PC-3 (cell line): ENCODE results near the gene ANXA9. TPM values are rescaled to one million over a fixed set of nuclear protein-coding genes. Genes with fewer than 3 reads are reported as not detected.
A peak's percentile ranks its signal among the peaks of the same experiment; 100 is the strongest.

ENCODE experiments used
- ATAC-seq: fragments of 200-7000 bp; cut with Tn5 transposase; 2 replicates; pipeline ENCODE4 v1.9.1; 2020; ENCODE audit warnings: mild to moderate bottlenecking, moderate library complexity
- BruUV-seq: library from RNA; stranded (reverse); fragments of 400-500 nt; replicated peaks from 2 replicates; lab custom pipeline; 2021; lab: Mats Ljungman, UMichigan
- CTCF ChIA-PET: fragments of 300-600 bp; sonication (Branson Sonifier 250); formaldehyde crosslinking; loops from one replicate; lab custom pipeline; 2022; ENCODE audit warnings: antibody characterized with exemption; lab: Charles Lee
- POLR2A ChIA-PET: fragments of 300-600 bp; sonication (Branson Sonifier 250); formaldehyde crosslinking; loops from one replicate; lab custom pipeline; 2022; ENCODE audit warnings: antibody characterized with exemption; ENCODE audit not compliant: unreplicated experiment; lab: Charles Lee
- DNase-seq: peaks from one replicate; pipeline ENCODE4 v3.0.0-alpha.2; 2015
- H2AFZ ChIP-seq: fragments of 300-600 bp; sonication (generic); 2 replicates; pipeline ENCODE4 v1.6.0; 2016; ENCODE audit warnings: antibody characterized with exemption, low read length
- H3F3A ChIP-seq: fragments of 300-600 bp; sonication (generic); one replicate; pipeline ENCODE4 v1.6.0; 2017; ENCODE audit warnings: antibody characterized with exemption, low read length, control low read depth, mild to moderate bottlenecking; ENCODE audit not compliant: unreplicated experiment
- H3K27ac ChIP-seq: fragments of 300-600 bp; sonication (generic); 2 replicates; pipeline ENCODE4 v1.5.1; 2016; ENCODE audit warnings: mild to moderate bottlenecking, low read length
- H3K27me3 ChIP-seq: fragments of 300-600 bp; sonication (generic); 2 replicates; pipeline ENCODE4 v1.6.1; 2016; ENCODE audit warnings: low read length, mixed read lengths
- H3K36me3 ChIP-seq: fragments of 300-600 bp; sonication (generic); 2 replicates; pipeline ENCODE4 v1.6.1; 2016; ENCODE audit warnings: low read depth, mixed run types, low read length, mixed read lengths
- H3K4me1 ChIP-seq: fragments of 300-600 bp; sonication (generic); 2 replicates; pipeline ENCODE4 v1.5.1; 2016; ENCODE audit warnings: low read length; ENCODE audit not compliant: insufficient read depth
- H3K4me2 ChIP-seq: fragments of 300-600 bp; sonication (generic); 2 replicates; pipeline ENCODE4 v1.6.0; 2016; ENCODE audit warnings: low read length
- H3K4me3 ChIP-seq: fragments of 300-600 bp; sonication (generic); 2 replicates; pipeline ENCODE4 v1.5.1; 2016; ENCODE audit warnings: mild to moderate bottlenecking, low read length, mixed read lengths
- H3K79me2 ChIP-seq: fragments of 300-600 bp; sonication (generic); 2 replicates; pipeline ENCODE4 v1.6.1; 2017; ENCODE audit warnings: low read length, mixed read lengths
- H3K9ac ChIP-seq: fragments of 300-600 bp; sonication (generic); 2 replicates; pipeline ENCODE4 v1.6.0; 2016; ENCODE audit warnings: mild to moderate bottlenecking, low read length
- H3K9me2 ChIP-seq: fragments of 300-600 bp; sonication (generic); replicated peaks from 2 replicates; pipeline ENCODE4 v1.6.1; 2016; ENCODE audit warnings: mixed run types, low read length, mixed read lengths
- H3K9me3 ChIP-seq: fragments of 300-600 bp; sonication (generic); 2 replicates; pipeline ENCODE4 v1.6.1; 2016; ENCODE audit warnings: low read length, mixed read lengths
- H4K20me1 ChIP-seq: fragments of 300-600 bp; sonication (generic); 2 replicates; pipeline ENCODE4 v1.6.1; 2016; ENCODE audit warnings: low read length, mixed read lengths
- EZH2 ChIP-seq: fragments of 300-600 bp; sonication (generic); IDR thresholded peaks from one replicate; pipeline ENCODE4 v1.6.1; 2017; ENCODE audit warnings: antibody characterized with exemption, mild to moderate bottlenecking, low read length; ENCODE audit not compliant: unreplicated experiment
- EZH2phosphoT487 ChIP-seq: fragments of 300-600 bp; sonication (generic); IDR thresholded peaks from 2 replicates; pipeline ENCODE4 v1.6.1; 2018; ENCODE audit warnings: mild to moderate bottlenecking, antibody characterized with exemption, low read length, borderline replicate concordance
- intact Hi-C: fragments of 100-400 bp; cut with micrococcal nuclease; formaldehyde crosslinking; loops from 2 replicates; pipeline ENCODE4 v1.9.0; 2023
- total RNA-seq: library from RNA; depleted of rRNA; stranded (reverse); fragments of >200 nt; gene quantifications from 2 replicates; pipeline ENCODE4 v1.2.3, GENCODE V29; 2014
- TF ChIP-seq, protein P1 (sequence below): fragments of 300-600 bp; sonication (generic); conservative IDR thresholded peaks from 2 replicates; pipeline ENCODE4 v1.5.1; 2017; ENCODE audit warnings: antibody characterized with exemption, low read depth, mild to moderate bottlenecking, low read length

The ANXA9 gene
- total RNA-seq, 1 experiment from 2014 or later, result 0.18 TPM

DNA sequence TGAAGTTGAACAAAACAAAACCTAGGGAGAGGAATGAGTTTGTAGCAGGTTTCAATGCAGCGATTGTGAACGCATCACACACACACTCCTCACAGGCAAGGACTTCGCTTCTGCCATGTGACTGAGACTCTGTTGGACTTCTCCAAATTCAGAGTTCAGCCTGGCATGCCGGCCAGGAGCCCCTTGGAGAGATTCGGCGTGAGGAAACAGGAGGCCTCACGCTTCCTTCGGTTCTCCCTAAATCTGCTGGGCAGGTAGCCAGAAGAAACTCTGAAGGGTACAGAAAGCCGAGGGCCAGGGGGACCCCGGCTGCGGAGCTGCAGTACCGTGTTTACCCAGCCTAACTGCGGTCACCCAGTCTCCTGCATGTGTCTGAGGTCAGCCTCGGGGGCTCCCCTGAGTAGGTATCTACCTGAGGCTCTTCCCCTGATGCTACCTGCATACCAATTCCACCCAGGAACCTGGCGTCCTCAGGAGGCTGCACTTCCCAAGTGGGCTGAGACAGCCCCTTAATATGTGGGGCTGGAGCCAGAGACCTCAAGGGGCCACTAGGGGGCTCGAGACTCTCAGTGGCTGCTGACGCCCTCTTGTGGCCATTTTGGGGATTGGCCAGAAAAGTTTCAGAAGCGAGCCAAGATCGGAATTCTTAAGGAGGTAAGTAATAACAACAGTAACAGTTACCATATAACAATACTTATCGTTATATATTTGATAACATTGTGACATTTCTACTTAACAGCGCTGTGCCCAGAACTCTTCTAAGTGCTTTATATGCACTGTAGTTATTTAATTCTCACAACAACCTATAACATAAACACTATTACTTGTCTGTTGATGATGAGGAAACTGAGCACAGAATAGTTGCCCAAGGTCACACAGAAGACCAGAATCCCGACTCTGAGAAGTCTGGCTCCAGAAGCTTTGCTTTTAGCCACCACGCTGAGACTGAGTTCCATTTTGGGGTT lies 2.7 kb upstream of the ANXA9 start:
- Histone ChIP-seq H3F3A (peaks cover 4% of the 10 kb centered on the region), H3K4me3 (no peak overlapping the region), H3K4me2 (peak overlapping the region; percentile 27), H3K9me2 (no peaks in the 10 kb centered on the region), H4K20me1 (no peaks in the 10 kb centered on the region), H3K27me3 (no peaks in the 10 kb centered on the region), H3K9ac (no peak overlapping the region), H3K79me2 (no peaks in the 10 kb centered on the region), H3K4me1 (peaks cover 42% of the 10 kb centered on the region), H3K9me3 (no peaks in the 10 kb centered on the region), H3K36me3 (no peaks in the 10 kb centered on the region; the same call in 1 of the 2 replicates), H2AFZ (peak overlapping the region; percentile 61), H3K27ac (no peak overlapping the region)
- CTCF ChIA-PET, result no interaction called here
- TF ChIP-seq, protein P1, sequence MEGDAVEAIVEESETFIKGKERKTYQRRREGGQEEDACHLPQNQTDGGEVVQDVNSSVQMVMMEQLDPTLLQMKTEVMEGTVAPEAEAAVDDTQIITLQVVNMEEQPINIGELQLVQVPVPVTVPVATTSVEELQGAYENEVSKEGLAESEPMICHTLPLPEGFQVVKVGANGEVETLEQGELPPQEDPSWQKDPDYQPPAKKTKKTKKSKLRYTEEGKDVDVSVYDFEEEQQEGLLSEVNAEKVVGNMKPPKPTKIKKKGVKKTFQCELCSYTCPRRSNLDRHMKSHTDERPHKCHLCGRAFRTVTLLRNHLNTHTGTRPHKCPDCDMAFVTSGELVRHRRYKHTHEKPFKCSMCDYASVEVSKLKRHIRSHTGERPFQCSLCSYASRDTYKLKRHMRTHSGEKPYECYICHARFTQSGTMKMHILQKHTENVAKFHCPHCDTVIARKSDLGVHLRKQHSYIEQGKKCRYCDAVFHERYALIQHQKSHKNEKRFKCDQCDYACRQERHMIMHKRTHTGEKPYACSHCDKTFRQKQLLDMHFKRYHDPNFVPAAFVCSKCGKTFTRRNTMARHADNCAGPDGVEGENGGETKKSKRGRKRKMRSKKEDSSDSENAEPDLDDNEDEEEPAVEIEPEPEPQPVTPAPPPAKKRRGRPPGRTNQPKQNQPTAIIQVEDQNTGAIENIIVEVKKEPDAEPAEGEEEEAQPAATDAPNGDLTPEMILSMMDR, result peak; percentile 100
- TF ChIP-seq EZH2, result no peak
- POLR2A ChIA-PET, result no interaction called here
- ATAC-seq, result peak; percentile 13
- DNase-seq, result peak; percentile 99
- intact Hi-C loops, result loop anchor here (1.0 to 5.0 kb wide), 5 partner anchors 17 to 357 kb away; partner anchors contain the start of gene MINDY1
- BruUV-seq, result no TSS peak

DNA sequence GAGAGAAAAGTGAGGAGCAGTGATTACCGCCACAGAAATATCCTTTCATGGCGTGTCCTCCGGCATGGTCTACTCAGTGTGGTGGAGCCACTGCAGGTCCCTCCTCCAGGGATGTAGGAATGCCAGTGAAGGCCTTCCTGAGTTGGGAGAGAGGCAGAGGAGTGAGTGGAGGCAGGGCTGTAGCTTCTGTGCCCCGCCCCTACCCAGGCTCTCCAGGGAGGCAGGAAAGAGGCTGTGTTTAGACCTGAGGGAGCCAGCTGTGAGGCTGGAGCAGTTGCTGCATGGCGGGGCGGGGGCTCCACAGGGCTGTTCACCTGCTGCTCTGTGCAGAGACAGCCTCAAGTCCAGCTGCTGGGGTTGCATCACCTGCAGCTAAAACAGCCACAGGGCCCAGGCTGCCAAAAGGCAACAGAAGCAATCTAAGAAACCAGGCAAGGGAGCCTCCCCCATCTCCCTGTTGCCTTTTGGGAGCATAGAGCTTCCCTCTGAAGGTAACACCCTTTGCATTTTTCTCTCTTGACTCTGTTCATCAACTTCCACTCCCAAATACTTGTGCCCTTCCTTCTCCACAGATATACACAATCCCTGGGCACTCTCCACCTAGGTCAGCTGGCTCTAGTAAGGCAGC lies 801 bp upstream of the ANXA9 start:
- ChIA-PET POLR2A (interaction anchor here (0.5 to 0.6 kb wide), 2 partner anchors 383 to 403 kb away, joined by 3 to 19 read pairs; no protein-coding TSS in a partner anchor), CTCF (interaction anchor here (0.8 to 1.8 kb wide), 3 partner anchors 13 to 465 kb away, joined by 3 to 16 read pairs (median 3); partner anchors contain the start of gene FALEC)
- DNase-seq, result peak; percentile 54
- no peak overlapping the region for H3K27ac ChIP-seq
- no peaks in the 10 kb centered on the region for H3K9me3 ChIP-seq
- H3K79me2 ChIP-seq, result no peaks in the 10 kb centered on the region
- H3K9me2 ChIP-seq, result no peaks in the 10 kb centered on the region
- TF ChIP-seq EZH2 (no peak), EZH2phosphoT487 (no peak)
- TF ChIP-seq, protein P1, result no peak
- 0 out of 2 replicates have a peak overlapping the region, but pooled peaks have one; percentile 2 for H3K4me2 ChIP-seq
- H3K9ac ChIP-seq, result no peak overlapping the region
- peak overlapping the region; percentile 10; the same call in 1 of the 2 replicates for H2AFZ ChIP-seq
- intact Hi-C loops, result no loop called here
- H4K20me1 ChIP-seq, result no peaks in the 10 kb centered on the region
- peak; percentile 34 for ATAC-seq
- no peak overlapping the region for H3K4me3 ChIP-seq
- peaks cover 45% of the 10 kb centered on the region for H3K4me1 ChIP-seq
- H3K27me3 ChIP-seq, result no peaks in the 10 kb centered on the region
- peaks cover 4% of the 10 kb centered on the region for H3F3A ChIP-seq
- no TSS peak for BruUV-seq
- H3K36me3 ChIP-seq, result no peaks in the 10 kb centered on the region; the same call in 1 of the 2 replicates
